ENCODE measurements around the gene C2orf72. TPM values are rescaled to one million over a fixed set of nuclear protein-coding genes. Genes with fewer than 3 reads are reported as not detected.

Gene C2orf72
- total and polyA plus RNA-seq, 2 of the 13 experiments (the other 11 are each of a cell fraction or from before 2014, with no cell fraction given) = 147 to 203 TPM

GRCh38 chr2:231047923-231048915, 10.9 kb downstream of the C2orf72 start (continued):
- TF ChIP-seq ZNF318 (CRISPR knock-in tag; IDR thresholded peaks at IDR 0.05) (no peak), ZNF350 (CRISPR knock-in tag; IDR thresholded peaks at IDR 0.05; ENCODE audit: borderline replicate concordance, low read depth) (0 out of 2 replicates have a peak, but pooled peaks have one; percentile 14), NFYC (CRISPR knock-in tag; IDR thresholded peaks at IDR 0.05) (no peak), TRAFD1 (CRISPR knock-in tag; IDR thresholded peaks at IDR 0.05; ENCODE audit: borderline replicate concordance) (no peak), ZNF597 (CRISPR knock-in tag; IDR thresholded peaks at IDR 0.05) (no peak), ZHX1 (CRISPR knock-in tag; IDR thresholded peaks at IDR 0.05; ENCODE audit: low read depth) (no peak), ZBTB38 (CRISPR knock-in tag; IDR thresholded peaks at IDR 0.05) (peak; percentile 49; the same call in 1 of the 2 replicates), ZNF7 (CRISPR knock-in tag; IDR thresholded peaks at IDR 0.05) (no peak), GMEB1 (CRISPR knock-in tag; IDR thresholded peaks at IDR 0.05; ENCODE audit: borderline replicate concordance) (no peak)

Data from HepG2 (cell line).